Measurements from ENCODE around the gene CBX1. TPM values are rescaled to one million over a fixed set of nuclear protein-coding genes. Genes with fewer than 3 reads are reported as not detected.

CBX1 gene
- total and polyA plus RNA-seq, 2 of the 8 experiments (the other 6 are each of a cell fraction or from before 2014, with no cell fraction given): 38.7 to 173 TPM

GRCh38 chr17:48023400-48024148 lies 77.7 kb downstream of the CBX1 start (continued):
- TF ChIP-seq JUND (IDR thresholded peaks at IDR 0.05; ENCODE audit: low read length): no peak
- TF ChIP-seq EGR1 (IDR thresholded peaks at IDR 0.05; ENCODE audit: borderline replicate concordance, low read depth, low read length): 0 out of 2 replicates have a peak, but pooled peaks have one; percentile 8
- TF ChIP-seq BACH1 (IDR thresholded peaks at IDR 0.05; ENCODE audit: low read length): no peak
- TF ChIP-seq, protein P1, sequence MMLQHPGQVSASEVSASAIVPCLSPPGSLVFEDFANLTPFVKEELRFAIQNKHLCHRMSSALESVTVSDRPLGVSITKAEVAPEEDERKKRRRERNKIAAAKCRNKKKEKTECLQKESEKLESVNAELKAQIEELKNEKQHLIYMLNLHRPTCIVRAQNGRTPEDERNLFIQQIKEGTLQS (IDR thresholded peaks at IDR 0.05; ENCODE audit: insufficient read depth, low read depth, low read length): no peak
- no peak for TF ChIP-seq JUN (IDR thresholded peaks at IDR 0.05; ENCODE audit: low read depth, low read length)
- TF ChIP-seq HDAC6 (IDR thresholded peaks at IDR 0.05; ENCODE audit: low read depth, low read length): no peak
- TF ChIP-seq, protein P2, sequence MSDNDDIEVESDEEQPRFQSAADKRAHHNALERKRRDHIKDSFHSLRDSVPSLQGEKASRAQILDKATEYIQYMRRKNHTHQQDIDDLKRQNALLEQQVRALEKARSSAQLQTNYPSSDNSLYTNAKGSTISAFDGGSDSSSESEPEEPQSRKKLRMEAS (IDR thresholded peaks at IDR 0.05): peak; percentile 75
- TF ChIP-seq TEAD4 (IDR thresholded peaks at IDR 0.05; ENCODE audit: low read depth, low read length): peak; percentile 33; the same call in 1 of the 2 replicates
- no peak for TF ChIP-seq CTBP2 (IDR thresholded peaks at IDR 0.05; ENCODE audit: borderline replicate concordance, insufficient read depth, insufficient read length, low read length)
- peak; percentile 10 for TF ChIP-seq TAF7 (optimal IDR thresholded peaks at IDR 0.05; ENCODE audit: borderline replicate concordance, low read depth, low read length)
- no peak for TF ChIP-seq KDM5A (IDR thresholded peaks at IDR 0.05; ENCODE audit: low read length)
- TF ChIP-seq CTCF (IDR thresholded peaks at IDR 0.05; ENCODE audit: control extremely low read depth in 1 of 3, insufficient read depth in 1 of 3, low read depth in 1 of 3, low read length in 3 of 3): peak; percentile 27 to 36 (median 28)
- TF ChIP-seq CBX5 (IDR thresholded peaks at IDR 0.05; ENCODE audit: low read depth, low read length): no peak
- TF ChIP-seq KDM4A (IDR thresholded peaks at IDR 0.05; ENCODE audit: low read depth, low read length, severe bottlenecking): peak; percentile 75
- TF ChIP-seq BRCA1 (IDR thresholded peaks at IDR 0.05; ENCODE audit: low read depth, low read length): no peak
- no peak for TF ChIP-seq SP2 (IDR thresholded peaks at IDR 0.05; ENCODE audit: low read length)
- no peak for TF ChIP-seq RNF2 (IDR thresholded peaks at IDR 0.05; ENCODE audit: borderline replicate concordance, low read depth, low read length, missing control alignments, poor library complexity, severe bottlenecking)
- no peak for TF ChIP-seq ATF2 (IDR thresholded peaks at IDR 0.05; ENCODE audit: low read length)
